Urinary bladder (tissue), 4 donors: ENCODE measurements around the gene CCDC182. TPM values are rescaled to one million over a fixed set of nuclear protein-coding genes. Genes with fewer than 3 reads are reported as not detected.

Experiments used
- DNase-seq: peaks from one replicate; pipeline ENCODE4 v3.0.0-alpha.2; 2015; ENCODE audit errors: extremely low spot score
- H3K27ac ChIP-seq: one replicate; pipeline ENCODE4 v1.5.1; 2013; ENCODE audit warnings: low read depth, mild to moderate bottlenecking, moderate library complexity
- H3K36me3 ChIP-seq: one replicate; pipeline ENCODE4 v1.6.1; 2013; ENCODE audit warnings: mild to moderate bottlenecking, moderate library complexity; ENCODE audit not compliant: insufficient read depth
- H3K4me1 ChIP-seq: one replicate; pipeline ENCODE4 v1.6.1; 2013; ENCODE audit warnings: mild to moderate bottlenecking, moderate library complexity; ENCODE audit not compliant: insufficient read depth
- H3K4me3 ChIP-seq: one replicate; pipeline ENCODE4 v1.5.1; 2013; ENCODE audit warnings: low read depth, low read length
- WGBS: extraction: QIAGEN DNeasy Blood & Tissue Kit; methylation state at CpG from one replicate; pipeline ENCODE4 v1.1.7; 2013; 5-methylcytosine and 5-hydroxymethylcytosine counted together
- polyA plus RNA-seq: library from polyadenylated mRNA; stranded (reverse); fragments of 200-250 nt; gene quantifications from one replicate; pipeline ENCODE4 v1.2.3, GENCODE V29; 2013
- total RNA-seq: library from RNA; depleted of rRNA; stranded (reverse); fragments of >200 nt; gene quantifications from one replicate; pipeline ENCODE4 v1.2.3, GENCODE V29; 2014
- donor health status: healthy with polysubstance abuse.
- donor health status: healthy.

Gene CCDC182
- total and polyA plus RNA-seq, 2 donors, result not detected

GRCh38 chr17:57714665-57715180 lies 30.4 kb downstream of the CCDC182 start:
- Histone ChIP-seq H3K4me3 (no peak overlapping the region), H3K4me1 (no peaks in the 10 kb centered on the region), H3K27ac (no peak overlapping the region), H3K36me3 (no peaks in the 10 kb centered on the region)
- 27% methylated on average over 7 of the region's 7 CpGs for WGBS
- DNase-seq, result no peak

GRCh38 chr17:57713140-57713539 lies 32.0 kb downstream of the CCDC182 start:
- 80% methylated on average over 7 of the region's 7 CpGs for WGBS
- Histone ChIP-seq H3K4me3 (no peak overlapping the region), H3K27ac (no peak overlapping the region), H3K36me3 (no peaks in the 10 kb centered on the region), H3K4me1 (no peaks in the 10 kb centered on the region)
- DNase-seq, result no peak

- 54% methylated on average over 2 of the region's 2 CpGs for WGBS
- no peak for DNase-seq
These were observed 36.7 kb downstream of the CCDC182 start for GRCh38 chr17:57708410-57708809.

DNA sequence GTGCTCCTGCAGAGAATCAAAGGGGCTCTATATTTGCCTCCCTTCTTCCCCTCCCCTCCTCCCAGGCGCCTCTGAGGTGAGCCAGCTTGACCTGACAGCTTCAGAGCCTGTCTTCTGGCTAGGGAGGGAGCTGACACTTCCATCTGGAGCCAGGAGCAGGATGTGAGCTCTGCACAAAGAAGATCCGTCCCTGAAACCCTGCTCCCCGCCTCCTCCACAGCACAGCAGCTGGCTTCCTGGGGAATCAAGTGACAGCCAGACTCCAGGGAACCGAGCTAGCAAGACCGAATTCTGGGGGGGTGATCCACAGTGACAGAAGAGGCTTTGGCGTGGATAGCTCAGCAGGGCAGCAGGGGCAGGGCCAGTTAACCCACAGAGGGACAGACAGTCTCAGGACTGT lies 37.2 kb downstream of the CCDC182 start:
- no peaks in the 10 kb centered on the region for H3K4me1 ChIP-seq
- 22% methylated on average over 6 of the region's 6 CpGs for whole genome bisulfite sequencing
- no peaks in the 10 kb centered on the region for H3K36me3 ChIP-seq
- no peak overlapping the region for H3K27ac ChIP-seq
- no peak overlapping the region for H3K4me3 ChIP-seq
- DNase-seq, result no peak

More at GRCh38 chr17:57708410-57708809, 36.7 kb downstream of the CCDC182 start:
- H3K36me3 ChIP-seq, result no peaks in the 10 kb centered on the region
- no peak overlapping the region for H3K4me3 ChIP-seq
- no peaks in the 10 kb centered on the region for H3K4me1 ChIP-seq
- no peak overlapping the region for H3K27ac ChIP-seq

DNA sequence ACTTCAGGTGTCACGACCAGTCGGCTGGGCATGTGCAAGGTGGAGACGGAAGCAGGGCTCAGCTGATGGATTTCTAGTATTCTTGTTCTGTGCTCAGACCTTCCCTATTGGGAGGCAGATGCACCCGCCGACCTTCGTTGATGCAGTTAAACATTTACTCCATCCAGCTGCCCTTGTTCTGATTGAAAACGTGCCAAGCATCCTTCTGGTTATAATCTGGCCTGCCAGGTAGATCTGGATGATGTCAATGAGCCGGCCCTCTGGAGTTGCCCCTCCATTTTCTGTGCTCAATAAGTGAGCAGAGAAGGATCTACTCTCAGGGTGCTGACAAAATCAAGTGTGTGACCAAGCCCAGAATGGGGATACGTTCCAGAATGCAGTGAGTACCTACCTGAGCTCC lies 38.3 kb downstream of the CCDC182 start:
- WGBS, result 84% methylated on average over 9 of the region's 9 CpGs
- H3K27ac ChIP-seq, result no peak overlapping the region
- H3K4me3 ChIP-seq, result no peak overlapping the region
- H3K4me1 ChIP-seq, result no peaks in the 10 kb centered on the region
- no peaks in the 10 kb centered on the region for H3K36me3 ChIP-seq
- no peak for DNase-seq

DNA sequence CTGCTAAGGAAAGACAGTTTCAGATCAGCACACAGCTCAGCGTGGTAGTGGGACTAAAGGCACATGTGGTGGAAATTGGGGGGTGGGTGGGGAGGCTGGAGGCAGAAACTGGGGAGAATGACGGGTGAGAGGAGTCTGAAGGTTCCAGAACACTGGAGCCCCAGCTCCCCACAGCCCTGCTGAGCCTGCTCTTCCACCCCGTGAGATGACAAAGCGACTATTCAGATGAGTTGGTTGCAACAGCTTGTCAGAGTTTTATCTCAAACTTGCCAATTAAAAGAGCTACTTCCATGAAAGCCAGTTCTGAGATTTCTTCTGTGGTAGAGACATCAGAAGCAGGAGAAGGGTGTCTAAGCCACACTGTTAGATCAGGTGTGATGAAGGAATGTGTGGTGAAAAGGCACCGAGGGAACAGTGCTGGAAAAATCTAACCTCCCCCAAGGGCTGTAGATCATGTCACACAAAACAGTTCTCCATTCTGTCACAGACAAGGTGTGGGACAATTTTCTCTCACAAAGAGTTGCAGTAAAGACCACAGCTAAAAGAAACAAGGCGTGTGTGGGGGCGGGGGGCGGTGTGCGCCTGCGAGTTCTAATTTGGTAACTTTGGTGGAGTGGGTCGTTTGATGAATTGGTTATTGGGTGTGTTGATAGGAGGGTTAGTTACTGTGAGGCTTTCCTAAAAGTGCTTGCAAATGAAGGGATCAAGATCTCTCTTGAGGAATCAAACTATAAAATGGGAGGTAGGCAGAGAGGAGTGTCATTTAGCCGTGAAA lies 39.0 kb downstream of the CCDC182 start:
- H3K4me1 ChIP-seq, result no peaks in the 10 kb centered on the region
- whole genome bisulfite sequencing, result 80% methylated on average over 12 of the region's 12 CpGs

DNA sequence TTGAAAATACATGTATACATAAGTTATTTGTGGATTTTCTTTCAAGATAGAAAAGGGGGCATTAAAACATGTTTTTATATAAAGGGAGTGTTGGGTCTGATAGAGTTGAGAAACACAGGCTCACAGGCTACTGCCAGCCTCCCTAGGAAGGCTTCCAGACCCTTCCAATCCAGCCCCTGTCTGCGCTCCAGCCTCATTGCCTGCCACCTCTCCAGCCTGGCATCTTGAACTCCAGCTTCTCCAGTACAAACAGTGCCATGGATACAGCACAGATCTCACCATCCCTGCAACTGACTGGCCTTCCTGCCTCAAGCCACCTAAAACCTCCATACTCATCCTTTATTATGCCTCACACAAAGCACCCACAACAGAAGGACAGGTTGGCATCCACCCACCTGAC lies 40.7 kb downstream of the CCDC182 start:
- no peak overlapping the region for H3K27ac ChIP-seq
- H3K4me1 ChIP-seq, result no peaks in the 10 kb centered on the region
- no peak for DNase-seq
- no peaks in the 10 kb centered on the region for H3K36me3 ChIP-seq
- 100% methylated on average over 1 of the region's 1 CpG for WGBS
- no peak overlapping the region for H3K4me3 ChIP-seq

More for the DNA sequence above, 39.0 kb downstream of the CCDC182 start:
- no peak for DNase-seq
- Histone ChIP-seq H3K27ac (no peak overlapping the region), H3K36me3 (no peaks in the 10 kb centered on the region), H3K4me3 (no peak overlapping the region)

DNA sequence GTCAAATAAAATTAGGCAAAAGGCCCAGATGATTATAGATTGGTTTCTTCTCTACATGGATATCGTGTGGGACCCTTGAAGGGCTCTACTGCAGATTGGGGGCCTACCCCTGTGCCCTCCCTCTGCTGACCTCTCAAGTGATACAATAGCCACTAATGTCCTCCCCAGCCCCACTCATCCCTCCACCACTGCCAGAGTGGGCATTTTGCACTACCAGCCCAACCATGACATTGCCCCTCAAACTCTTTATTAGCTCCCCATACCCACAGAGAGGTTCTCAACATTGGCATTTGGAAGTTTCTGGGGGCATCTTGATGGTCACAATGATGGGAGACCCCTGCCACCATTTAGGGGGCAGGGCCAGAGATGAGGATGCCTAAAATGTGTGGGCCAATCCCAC lies 41.8 kb downstream of the CCDC182 start:
- no peaks in the 10 kb centered on the region for H3K36me3 ChIP-seq
- DNase-seq, result no peak
- 98% methylated on average over 1 of the region's 1 CpG for whole genome bisulfite sequencing
- H3K4me1 ChIP-seq, result no peaks in the 10 kb centered on the region
- no peak overlapping the region for H3K27ac ChIP-seq
- no peak overlapping the region for H3K4me3 ChIP-seq

GRCh38 chr17:57701124-57701523 lies 44.0 kb downstream of the CCDC182 start:
- Histone ChIP-seq H3K4me3 (no peak overlapping the region), H3K4me1 (no peaks in the 10 kb centered on the region), H3K36me3 (no peaks in the 10 kb centered on the region), H3K27ac (no peak overlapping the region)
- WGBS, result 96% methylated on average over 5 of the region's 5 CpGs
- DNase-seq, result no peak

DNA sequence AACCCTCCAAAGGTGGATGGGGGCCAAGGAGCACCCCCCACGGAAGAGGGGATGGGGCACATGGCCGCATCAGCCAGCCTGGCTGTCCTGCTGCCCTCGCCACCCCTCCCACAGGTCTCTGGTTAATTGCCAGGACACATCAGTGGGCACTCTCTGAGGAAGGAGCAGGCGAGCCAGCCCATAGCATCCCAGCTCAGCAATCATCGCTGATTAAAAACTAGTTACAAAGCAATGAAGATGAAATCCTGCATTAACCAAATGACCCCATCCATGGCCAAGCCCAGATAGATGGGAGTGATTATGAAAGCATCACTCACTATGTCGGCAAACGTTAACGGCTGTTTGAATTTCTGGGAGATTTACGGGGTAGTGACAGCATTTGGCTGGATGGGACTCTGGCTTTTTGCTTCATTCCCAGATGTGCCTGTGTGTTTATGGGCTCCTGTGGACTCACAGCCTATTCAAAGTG lies 45.3 kb downstream of the CCDC182 start:
- H3K36me3 ChIP-seq, result no peaks in the 10 kb centered on the region
- no peaks in the 10 kb centered on the region for H3K4me1 ChIP-seq
- no peak overlapping the region for H3K4me3 ChIP-seq
- DNase-seq, result peak; percentile 59
- WGBS, result 18% methylated on average over 9 of the region's 9 CpGs
- H3K27ac ChIP-seq, result no peak overlapping the region

DNA sequence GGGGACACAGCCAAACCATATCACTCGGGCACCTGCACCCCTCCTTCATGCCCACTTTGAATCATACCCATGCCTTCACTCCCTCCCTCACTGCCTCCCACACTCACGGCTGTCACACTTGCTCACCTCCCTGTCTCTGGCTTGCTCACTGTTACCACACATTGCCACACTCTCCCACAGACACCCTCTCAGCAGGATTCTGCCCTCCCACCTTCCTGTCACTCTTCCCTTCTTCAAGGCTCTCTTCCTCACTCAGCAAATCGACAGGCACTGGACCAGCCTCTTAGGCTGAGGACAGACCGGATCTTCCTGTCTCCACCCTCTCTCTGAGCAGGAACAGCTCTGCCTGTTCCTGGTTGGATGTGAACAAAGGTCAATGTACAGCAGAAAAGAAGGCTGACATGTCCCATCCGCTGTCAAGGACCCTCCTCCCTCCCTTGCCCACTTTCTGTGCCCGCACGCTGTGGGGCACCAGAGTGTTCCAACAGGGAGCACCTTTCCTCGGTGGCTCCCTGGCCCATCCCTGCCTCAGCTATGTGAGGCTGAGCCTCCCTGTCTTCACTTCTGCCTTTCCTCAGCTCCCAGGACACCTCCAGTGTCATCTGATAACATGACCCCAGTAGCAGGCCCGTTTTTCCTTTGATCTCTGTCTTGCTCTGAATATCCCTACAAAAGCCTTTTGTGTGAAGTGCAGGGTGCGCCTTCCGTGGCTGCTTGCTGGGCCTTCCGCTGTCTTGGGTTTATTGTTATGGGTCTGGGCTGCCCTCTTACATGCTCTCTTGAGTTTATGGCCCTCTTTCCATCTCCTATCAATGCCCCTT lies 47.0 kb downstream of the CCDC182 start:
- no peak for DNase-seq
- Histone ChIP-seq H3K27ac (no peak overlapping the region), H3K36me3 (no peaks in the 10 kb centered on the region), H3K4me3 (no peak overlapping the region), H3K4me1 (no peaks in the 10 kb centered on the region)
- WGBS, result 70% methylated on average over 12 of the region's 12 CpGs

DNA sequence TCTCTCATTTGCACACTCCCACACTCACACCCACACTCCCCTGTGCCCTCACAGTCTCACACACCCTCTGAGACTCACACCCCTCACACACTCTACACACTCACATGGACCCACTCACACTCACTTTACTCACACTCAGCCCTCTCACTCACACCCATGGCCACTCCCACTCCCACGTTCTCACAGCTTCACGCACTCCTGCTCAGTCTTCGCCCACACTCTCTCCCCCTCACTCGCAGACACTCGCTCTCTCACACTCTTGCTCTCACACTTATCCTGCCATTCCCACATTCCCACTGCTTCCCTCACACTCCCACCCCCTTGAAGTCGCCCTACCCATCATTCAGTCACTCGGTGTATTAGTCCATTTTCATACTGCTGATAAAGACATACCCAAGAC lies 47.9 kb downstream of the CCDC182 start:
- H3K36me3 ChIP-seq, result no peaks in the 10 kb centered on the region
- no peaks in the 10 kb centered on the region for H3K4me1 ChIP-seq
- no peak for DNase-seq
- no peak overlapping the region for H3K27ac ChIP-seq
- WGBS, result 92% methylated on average over 7 of the region's 7 CpGs
- no peak overlapping the region for H3K4me3 ChIP-seq

DNA sequence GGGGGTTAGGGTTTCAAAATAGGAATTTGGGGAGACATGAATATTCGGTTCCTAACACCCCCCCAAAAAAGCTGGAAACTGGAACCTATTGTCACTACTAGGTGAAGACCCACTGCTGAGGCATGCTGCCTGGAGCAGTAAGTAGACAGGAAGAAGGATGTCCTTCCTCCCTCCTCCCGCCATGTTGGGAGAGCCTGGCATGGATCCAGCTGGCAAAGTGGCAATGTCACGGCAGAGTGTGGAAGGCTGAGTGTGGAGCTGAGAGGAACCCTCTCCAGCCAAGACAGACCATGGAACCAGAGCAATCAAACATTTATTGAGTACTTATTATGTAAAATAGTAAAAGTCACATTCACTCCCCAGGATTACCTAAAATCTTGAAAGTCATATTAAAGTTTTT lies 49.0 kb downstream of the CCDC182 start:
- no peak for DNase-seq
- H3K4me1 ChIP-seq, result no peaks in the 10 kb centered on the region
- H3K4me3 ChIP-seq, result no peak overlapping the region
- WGBS, result 59% methylated on average over 3 of the region's 3 CpGs
- no peak overlapping the region for H3K27ac ChIP-seq
- no peaks in the 10 kb centered on the region for H3K36me3 ChIP-seq
